ENCODE measurements around the gene ETS2.

DNA sequence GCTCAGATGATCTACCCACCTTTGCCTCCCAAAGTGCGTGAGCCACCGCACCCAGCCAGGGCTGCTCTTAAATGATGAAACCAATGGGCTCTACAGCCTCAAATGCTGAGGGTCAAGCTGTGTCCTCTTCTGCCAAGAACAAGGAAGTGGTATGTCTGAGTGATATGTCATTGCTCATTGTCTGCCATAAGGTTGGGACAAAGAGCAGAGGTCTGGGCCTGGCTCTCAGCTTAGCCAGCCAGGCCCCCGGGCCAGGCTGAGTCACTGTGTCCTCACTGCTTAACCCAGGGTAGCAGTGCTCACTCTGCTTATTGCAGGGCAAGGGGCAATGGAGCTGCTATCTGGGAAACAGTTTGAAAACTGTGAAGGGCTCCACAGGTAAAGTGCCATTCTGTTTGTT is 8.3 kb upstream of the ETS2 start:
- TF ChIP-seq, protein P1, sequence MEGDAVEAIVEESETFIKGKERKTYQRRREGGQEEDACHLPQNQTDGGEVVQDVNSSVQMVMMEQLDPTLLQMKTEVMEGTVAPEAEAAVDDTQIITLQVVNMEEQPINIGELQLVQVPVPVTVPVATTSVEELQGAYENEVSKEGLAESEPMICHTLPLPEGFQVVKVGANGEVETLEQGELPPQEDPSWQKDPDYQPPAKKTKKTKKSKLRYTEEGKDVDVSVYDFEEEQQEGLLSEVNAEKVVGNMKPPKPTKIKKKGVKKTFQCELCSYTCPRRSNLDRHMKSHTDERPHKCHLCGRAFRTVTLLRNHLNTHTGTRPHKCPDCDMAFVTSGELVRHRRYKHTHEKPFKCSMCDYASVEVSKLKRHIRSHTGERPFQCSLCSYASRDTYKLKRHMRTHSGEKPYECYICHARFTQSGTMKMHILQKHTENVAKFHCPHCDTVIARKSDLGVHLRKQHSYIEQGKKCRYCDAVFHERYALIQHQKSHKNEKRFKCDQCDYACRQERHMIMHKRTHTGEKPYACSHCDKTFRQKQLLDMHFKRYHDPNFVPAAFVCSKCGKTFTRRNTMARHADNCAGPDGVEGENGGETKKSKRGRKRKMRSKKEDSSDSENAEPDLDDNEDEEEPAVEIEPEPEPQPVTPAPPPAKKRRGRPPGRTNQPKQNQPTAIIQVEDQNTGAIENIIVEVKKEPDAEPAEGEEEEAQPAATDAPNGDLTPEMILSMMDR (IDR thresholded peaks at IDR 0.05; ENCODE audit: insufficient read depth, low read length) = no peak
- no peak for TF ChIP-seq POLR2AphosphoS5 (IDR thresholded peaks at IDR 0.05; ENCODE audit: low read depth)
- no peak for TF ChIP-seq REST (IDR thresholded peaks at IDR 0.05; ENCODE audit: insufficient replicate concordance, low read depth)
